SK-N-SH treated with all-trans-retinoic acid at 6 μM for 48 hours (cell line): ENCODE data around the gene PMAIP1.

Experiments
- ATAC-seq: fragments of 200-7000 bp; cut with Tn5 transposase; 3 replicates; pipeline ENCODE4 v1.9.1; 2020; ENCODE audit warnings: mild to moderate bottlenecking, moderate library complexity
- ARNTL ChIP-seq: fragments of 450-650 bp; formaldehyde crosslinking; IDR thresholded peaks from 2 replicates; pipeline ENCODE4 v1.5.0; 2020; ENCODE audit warnings: low read depth, mild to moderate bottlenecking, moderate library complexity, borderline replicate concordance
- ESRRG ChIP-seq: fragments of 250-450 bp; sonication (Bioruptor Pico); IDR thresholded peaks from 2 replicates; pipeline ENCODE4 v1.6.1; 2021; ENCODE audit warnings: mild to moderate bottlenecking
- ISL1 ChIP-seq: fragments of 250-450 bp; sonication (Bioruptor Pico); IDR thresholded peaks from 2 replicates; pipeline ENCODE4 v2.1.2; 2022; ENCODE audit warnings: mild to moderate bottlenecking, moderate library complexity
- OSR1 ChIP-seq: fragments of 250-450 bp; sonication (Bioruptor Pico); IDR thresholded peaks from 2 replicates; pipeline ENCODE4 v1.8.0; 2022; ENCODE audit warnings: moderate library complexity, mild to moderate bottlenecking, inconsistent platforms
- PATZ1 ChIP-seq: fragments of 250-450 bp; sonication (Bioruptor Pico); IDR thresholded peaks from 2 replicates; pipeline ENCODE4 v1.8.0; 2020; ENCODE audit warnings: mild to moderate bottlenecking, moderate library complexity, borderline replicate concordance
- POU6F1 ChIP-seq: fragments of 250-450 bp; sonication (Bioruptor Pico); IDR thresholded peaks from 2 replicates; pipeline ENCODE4 v1.8.0; 2021; ENCODE audit warnings: low read depth, mild to moderate bottlenecking, moderate library complexity, borderline replicate concordance
- PPARA ChIP-seq: fragments of 250-450 bp; sonication (Bioruptor Pico); IDR thresholded peaks from 2 replicates; pipeline ENCODE4 v1.5.0; 2020; ENCODE audit warnings: mild to moderate bottlenecking, borderline replicate concordance
- RARB ChIP-seq: fragments of 250-450 bp; sonication (Bioruptor Pico); IDR thresholded peaks from 2 replicates; pipeline ENCODE4 v1.8.0; 2021; ENCODE audit warnings: mild to moderate bottlenecking, moderate library complexity
- SNAI2 ChIP-seq: fragments of 250-450 bp; sonication (Bioruptor Pico); IDR thresholded peaks from 2 replicates; pipeline ENCODE4 v1.5.0; 2020; ENCODE audit warnings: mild to moderate bottlenecking, moderate library complexity
- TCF4 ChIP-seq: fragments of 250-450 bp; sonication (Bioruptor Pico); IDR thresholded peaks from 2 replicates; pipeline ENCODE4 v1.8.0; 2021; ENCODE audit warnings: mild to moderate bottlenecking, moderate library complexity, borderline replicate concordance
- TOX ChIP-seq: fragments of 250-450 bp; sonication (Bioruptor Pico); IDR thresholded peaks from 2 replicates; pipeline ENCODE4 v1.8.0; 2021; ENCODE audit warnings: mild to moderate bottlenecking, moderate library complexity, borderline replicate concordance
- TSHZ2 ChIP-seq: fragments of 250-450 bp; sonication (Bioruptor Pico); IDR thresholded peaks from 2 replicates; pipeline ENCODE4 v1.5.0; 2020; ENCODE audit warnings: mild to moderate bottlenecking, moderate library complexity
- ZC3H10 ChIP-seq: fragments of 250-450 bp; sonication (Bioruptor Pico); IDR thresholded peaks from 2 replicates; pipeline ENCODE4 v1.5.1; 2021; ENCODE audit warnings: mild to moderate bottlenecking, moderate library complexity
- ZFP3 ChIP-seq: fragments of 250-450 bp; sonication (Bioruptor Pico); IDR thresholded peaks from 2 replicates; pipeline ENCODE4 v1.5.0; 2020; ENCODE audit warnings: mild to moderate bottlenecking, moderate library complexity
- ZNF565 ChIP-seq: fragments of 450-650 bp; formaldehyde crosslinking; conservative IDR thresholded peaks from 2 replicates; pipeline ENCODE4 v1.5.0; 2020; ENCODE audit warnings: low read depth, mild to moderate bottlenecking, moderate library complexity
- ZNF70 ChIP-seq: fragments of 450-650 bp; formaldehyde crosslinking; IDR thresholded peaks from 2 replicates; pipeline ENCODE4 v1.5.0; 2020; ENCODE audit warnings: mild to moderate bottlenecking, moderate library complexity
- ZNF8 ChIP-seq: fragments of 450-650 bp; formaldehyde crosslinking; IDR thresholded peaks from 2 replicates; pipeline ENCODE4 v1.5.0; 2020; ENCODE audit warnings: mild to moderate bottlenecking, moderate library complexity
- TF ChIP-seq, protein P1 (sequence below): fragments of 250-450 bp; sonication (Bioruptor Pico); IDR thresholded peaks from 2 replicates; pipeline ENCODE4 v1.5.1; 2020; ENCODE audit warnings: low read depth, mild to moderate bottlenecking, moderate library complexity
- TF ChIP-seq, protein P2 (sequence below): fragments of 250-450 bp; sonication (Bioruptor Pico); IDR thresholded peaks from 2 replicates; pipeline ENCODE4 v1.5.1; 2021; ENCODE audit warnings: mild to moderate bottlenecking, moderate library complexity

The PMAIP1 gene

DNA sequence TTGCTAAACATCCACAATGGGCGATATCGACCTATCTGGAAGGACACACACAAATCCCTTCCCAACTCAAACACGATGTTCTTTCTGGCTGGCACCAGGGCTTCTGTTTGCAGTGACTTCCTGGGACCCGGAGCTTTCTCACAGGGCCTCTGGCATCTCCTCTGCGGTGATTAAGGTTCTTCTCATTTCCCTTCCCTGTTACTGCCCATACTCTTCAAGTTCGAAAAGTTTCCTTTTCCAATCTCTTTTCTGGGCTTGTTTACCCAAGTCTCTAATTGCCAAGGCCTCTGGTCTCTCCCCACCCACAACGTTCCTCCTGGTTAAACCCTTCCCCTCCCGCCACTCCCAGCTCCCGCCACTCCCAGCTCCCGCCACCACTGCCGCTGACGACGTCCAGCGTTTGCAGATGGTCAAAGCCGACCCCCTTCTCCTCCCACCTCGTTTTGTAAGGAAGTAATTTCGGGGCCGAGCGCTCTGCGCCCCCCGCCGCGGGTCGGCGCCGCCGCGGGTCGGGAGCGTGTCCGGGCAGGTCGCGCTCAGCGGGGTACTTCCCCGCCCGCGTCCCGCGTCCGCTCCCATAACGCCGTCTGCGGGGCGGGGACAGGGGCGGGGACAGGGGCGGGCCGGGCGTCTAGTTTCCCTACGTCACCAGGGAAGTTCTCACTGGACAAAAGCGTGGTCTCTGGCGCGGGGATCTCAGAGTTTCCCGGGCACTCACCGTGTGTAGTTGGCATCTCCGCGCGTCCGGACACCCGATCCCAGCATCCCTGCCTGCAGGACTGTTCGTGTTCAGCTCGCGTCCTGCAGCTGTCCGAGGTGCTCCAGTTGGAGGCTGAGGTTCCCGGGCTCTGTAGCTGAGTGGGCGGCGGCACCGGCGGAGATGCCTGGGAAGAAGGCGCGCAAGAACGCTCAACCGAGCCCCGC, at the start of gene PMAIP1:
PMAIP1 (plus strand) TSS at position 699 of the 924 bp plus-strand sequence; CDS start at position 881, 182 bp downstream.
- TF ChIP-seq ZNF70 (no peak), TCF4 (CRISPR knock-in tag) (no peak), ZFP3 (CRISPR knock-in tag) (no peak), PATZ1 (CRISPR knock-in tag) (no peak), ESRRG (CRISPR knock-in tag) (no peak), ISL1 (CRISPR knock-in tag) (no peak), POU6F1 (CRISPR knock-in tag) (no peak), SNAI2 (CRISPR knock-in tag) (no peak), ZNF565 (no peak), PPARA (CRISPR knock-in tag) (no peak), ZNF8 (CRISPR knock-in tag) (no peak), ARNTL (CRISPR knock-in tag) (no peak), OSR1 (CRISPR knock-in tag) (no peak)
- TF ChIP-seq, protein P1, sequence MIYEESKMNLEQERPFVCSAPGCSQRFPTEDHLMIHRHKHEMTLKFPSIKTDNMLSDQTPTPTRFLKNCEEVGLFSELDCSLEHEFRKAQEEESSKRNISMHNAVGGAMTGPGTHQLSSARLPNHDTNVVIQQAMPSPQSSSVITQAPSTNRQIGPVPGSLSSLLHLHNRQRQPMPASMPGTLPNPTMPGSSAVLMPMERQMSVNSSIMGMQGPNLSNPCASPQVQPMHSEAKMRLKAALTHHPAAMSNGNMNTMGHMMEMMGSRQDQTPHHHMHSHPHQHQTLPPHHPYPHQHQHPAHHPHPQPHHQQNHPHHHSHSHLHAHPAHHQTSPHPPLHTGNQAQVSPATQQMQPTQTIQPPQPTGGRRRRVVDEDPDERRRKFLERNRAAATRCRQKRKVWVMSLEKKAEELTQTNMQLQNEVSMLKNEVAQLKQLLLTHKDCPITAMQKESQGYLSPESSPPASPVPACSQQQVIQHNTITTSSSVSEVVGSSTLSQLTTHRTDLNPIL (CRISPR knock-in tag), result no peak
- ATAC-seq, result peak; percentile 90

- no peak for TF ChIP-seq TCF4 (CRISPR knock-in tag)
- no peak for TF ChIP-seq POU6F1 (CRISPR knock-in tag)
- no peak for TF ChIP-seq PPARA (CRISPR knock-in tag)
- ATAC-seq, result no peak
Observed at GRCh38 chr18:59851784-59852399, 47.9 kb upstream of the PMAIP1 start.

- no peak for ATAC-seq
- no peak for TF ChIP-seq POU6F1 (CRISPR knock-in tag)
- no peak for TF ChIP-seq RARB (CRISPR knock-in tag)
- no peak for TF ChIP-seq TSHZ2 (CRISPR knock-in tag)
- no peak for TF ChIP-seq SNAI2 (CRISPR knock-in tag)
- TF ChIP-seq, protein P2, sequence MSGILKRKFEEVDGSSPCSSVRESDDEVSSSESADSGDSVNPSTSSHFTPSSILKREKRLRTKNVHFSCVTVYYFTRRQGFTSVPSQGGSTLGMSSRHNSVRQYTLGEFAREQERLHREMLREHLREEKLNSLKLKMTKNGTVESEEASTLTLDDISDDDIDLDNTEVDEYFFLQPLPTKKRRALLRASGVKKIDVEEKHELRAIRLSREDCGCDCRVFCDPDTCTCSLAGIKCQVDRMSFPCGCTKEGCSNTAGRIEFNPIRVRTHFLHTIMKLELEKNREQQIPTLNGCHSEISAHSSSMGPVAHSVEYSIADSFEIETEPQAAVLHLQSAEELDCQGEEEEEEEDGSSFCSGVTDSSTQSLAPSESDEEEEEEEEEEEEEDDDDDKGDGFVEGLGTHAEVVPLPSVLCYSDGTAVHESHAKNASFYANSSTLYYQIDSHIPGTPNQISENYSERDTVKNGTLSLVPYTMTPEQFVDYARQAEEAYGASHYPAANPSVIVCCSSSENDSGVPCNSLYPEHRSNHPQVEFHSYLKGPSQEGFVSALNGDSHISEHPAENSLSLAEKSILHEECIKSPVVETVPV (CRISPR knock-in tag), result no peak
- TF ChIP-seq PATZ1 (CRISPR knock-in tag), result no peak
- no peak for TF ChIP-seq OSR1 (CRISPR knock-in tag)
- TF ChIP-seq PPARA (CRISPR knock-in tag), result no peak
- no peak for TF ChIP-seq ESRRG (CRISPR knock-in tag)
- no peak for TF ChIP-seq ZNF565
- no peak for TF ChIP-seq ZC3H10 (CRISPR knock-in tag)
- TF ChIP-seq TOX (CRISPR knock-in tag), result no peak
Observed at GRCh38 chr18:59852548-59852947, 47.2 kb upstream of the PMAIP1 start.
